GM19463 (cell line): ENCODE measurements around the gene PWWP2B.

Experiments used
- ATAC-seq: cut with Tn5 transposase; IDR thresholded peaks from one replicate; pipeline ENCODE4 v1.9.1; 2021; ENCODE audit warnings: mild to moderate bottlenecking, moderate library complexity; ENCODE audit not compliant: unreplicated experiment

Gene PWWP2B

DNA sequence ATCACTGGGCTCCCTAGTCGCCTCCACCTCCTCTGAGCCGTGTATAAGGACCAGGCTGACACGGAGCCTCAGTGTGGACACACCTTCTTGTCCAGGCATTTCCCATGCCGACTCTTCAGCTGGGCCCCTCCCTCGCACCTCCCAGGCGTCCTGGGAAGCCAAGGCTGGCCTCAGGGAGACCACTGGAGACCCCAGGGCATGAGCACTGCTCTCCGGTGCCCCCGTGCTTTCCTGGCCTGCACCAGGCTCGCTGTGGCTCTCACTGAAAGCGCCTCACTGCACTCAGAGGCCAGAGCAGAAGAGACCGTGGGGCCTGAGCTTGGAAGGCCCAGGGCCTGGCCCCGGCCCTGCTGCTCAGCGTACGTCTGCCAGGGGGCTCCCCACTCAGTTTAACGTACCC is 33.6 kb upstream of the PWWP2B start:
- no peak for ATAC-seq

DNA sequence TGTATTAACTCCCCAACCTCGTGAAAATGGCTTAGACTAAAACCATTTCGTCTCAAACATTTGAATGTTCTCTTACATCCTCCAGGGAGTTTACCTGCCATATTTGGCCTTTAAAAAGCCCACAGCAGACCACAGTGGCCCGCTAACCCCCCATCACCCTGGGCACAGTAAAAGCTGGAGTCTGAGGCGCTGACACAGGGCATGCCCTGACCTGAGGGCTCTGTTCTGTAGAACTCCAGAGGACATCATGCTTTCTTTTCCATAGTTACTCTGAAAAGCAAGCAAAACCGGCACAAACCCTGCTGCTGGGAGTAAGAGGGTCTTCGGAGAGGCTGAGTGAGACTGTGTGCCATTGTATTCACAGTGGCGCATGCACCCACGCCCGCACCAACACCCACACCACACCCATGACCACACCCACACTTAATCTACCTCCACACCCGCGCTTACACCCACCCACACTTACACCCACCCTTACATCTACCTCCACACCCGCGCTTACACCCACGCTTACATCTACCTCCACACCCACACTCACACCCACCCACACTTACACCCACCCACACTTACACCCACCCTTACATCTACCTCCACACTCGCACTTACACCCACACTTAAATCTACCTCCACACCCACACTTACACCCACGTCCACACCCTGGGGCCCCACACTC is 32.9 kb upstream of the PWWP2B start:
- ATAC-seq, result no peak

DNA sequence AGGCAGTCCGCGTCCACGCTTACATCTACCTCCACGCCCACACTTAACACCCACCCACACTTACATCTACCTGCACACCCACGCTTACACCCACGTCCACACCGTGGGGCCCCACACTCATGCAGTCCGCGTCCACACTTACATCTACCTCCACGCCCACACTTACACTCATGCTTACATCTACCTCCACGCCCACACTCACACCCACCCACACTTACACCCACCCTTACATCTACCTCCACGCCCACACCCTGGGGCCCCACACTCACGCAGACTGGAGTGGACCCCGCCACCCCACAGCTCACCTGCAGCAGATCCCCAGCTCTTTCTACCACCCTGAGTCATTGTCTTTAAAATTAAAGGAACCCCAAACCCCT is 32.4 kb upstream of the PWWP2B start:
- ATAC-seq, result no peak

DNA sequence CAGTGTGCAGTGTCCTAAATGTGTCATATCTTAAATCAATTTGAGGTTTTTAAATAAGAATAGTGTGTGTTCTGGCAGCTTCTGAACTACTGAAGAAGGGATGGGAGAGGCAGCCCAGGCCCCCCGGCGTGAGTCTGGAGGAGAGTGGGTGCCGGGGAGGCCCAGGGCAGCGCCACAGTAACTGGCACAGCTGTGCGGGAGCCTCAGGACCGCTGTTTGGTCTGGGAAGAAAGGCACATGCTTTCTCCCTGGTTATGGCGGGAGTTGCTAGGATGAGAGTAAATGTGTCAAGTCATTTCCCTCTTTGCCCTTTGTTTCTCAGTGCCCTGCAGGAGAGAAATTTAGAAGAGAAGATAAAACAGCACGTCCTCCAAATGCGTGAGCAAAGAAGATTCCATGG is 31.9 kb upstream of the PWWP2B start:
- ATAC-seq, result no peak

DNA sequence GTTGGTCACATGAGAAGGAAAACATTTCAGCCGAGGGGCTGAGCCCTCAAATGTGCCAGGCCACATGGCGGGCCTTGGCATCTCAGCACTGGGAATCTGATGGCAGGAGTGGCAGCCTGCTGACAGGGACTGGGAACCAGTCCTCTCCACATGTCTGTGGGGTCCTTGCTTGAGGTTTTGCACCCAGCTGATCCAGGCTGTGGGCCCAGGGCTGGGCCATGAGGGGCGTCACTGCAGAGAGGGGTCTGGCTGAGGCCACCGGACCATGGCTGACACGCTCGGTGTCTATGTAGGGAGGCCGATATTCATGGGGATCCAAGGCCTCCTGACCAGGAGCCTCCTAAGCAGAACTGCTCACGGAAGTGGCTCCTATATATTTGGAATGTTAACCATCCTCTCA is 31.0 kb upstream of the PWWP2B start:
- no peak for ATAC-seq

DNA sequence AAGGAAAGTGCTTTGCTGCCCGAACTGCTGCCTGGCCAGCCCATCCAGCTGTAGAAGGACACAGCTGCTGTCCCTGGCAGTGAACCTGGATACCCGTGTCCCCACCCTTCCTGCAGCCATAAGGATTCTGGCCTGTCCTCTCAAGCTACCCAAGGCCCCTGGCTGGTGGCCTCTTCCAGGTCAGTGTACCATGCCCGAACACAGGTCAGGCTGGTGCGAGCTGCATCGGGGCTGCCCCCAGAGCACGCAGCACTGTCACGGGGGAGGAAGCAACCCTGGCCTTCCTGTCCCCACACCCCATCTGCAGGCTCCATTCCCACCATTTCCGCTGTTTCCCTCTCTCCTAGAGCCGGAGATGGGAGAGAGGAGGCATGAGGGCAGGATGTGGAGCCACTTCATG is 30.5 kb upstream of the PWWP2B start:
- no peak for ATAC-seq

- no peak for ATAC-seq
These were observed 28.6 kb upstream of the PWWP2B start for GRCh38 chr10:132368391-132368790.

GRCh38 chr10:132368881-132369635 is 27.9 kb upstream of the PWWP2B start:
- ATAC-seq, result no peak

DNA sequence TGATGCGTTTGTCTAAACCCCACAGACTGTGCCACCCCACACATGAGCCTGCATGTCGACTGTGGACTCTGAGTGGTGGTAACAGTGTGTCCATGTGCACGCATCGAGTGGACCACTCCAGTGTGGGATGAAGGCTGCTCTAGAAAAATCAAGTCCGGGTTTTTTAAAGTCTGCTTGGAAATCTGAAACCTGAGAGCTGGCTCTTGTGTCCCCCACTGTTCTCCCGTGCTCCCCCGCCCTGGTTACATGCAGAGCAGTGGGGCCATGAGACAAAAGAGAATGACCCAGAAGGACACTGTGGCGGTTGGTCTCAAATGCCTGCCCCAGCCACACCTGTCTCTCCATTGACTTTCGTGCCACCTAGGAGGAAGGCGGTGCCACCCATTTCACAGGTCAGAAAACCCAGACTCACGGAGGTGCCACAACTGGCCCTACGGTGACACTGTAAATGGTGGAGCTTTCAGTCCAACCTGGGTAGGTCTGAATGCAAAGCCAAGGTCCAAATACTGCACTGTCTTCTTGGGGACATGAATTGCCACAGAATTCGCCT is 27.3 kb upstream of the PWWP2B start:
- no peak for ATAC-seq

DNA sequence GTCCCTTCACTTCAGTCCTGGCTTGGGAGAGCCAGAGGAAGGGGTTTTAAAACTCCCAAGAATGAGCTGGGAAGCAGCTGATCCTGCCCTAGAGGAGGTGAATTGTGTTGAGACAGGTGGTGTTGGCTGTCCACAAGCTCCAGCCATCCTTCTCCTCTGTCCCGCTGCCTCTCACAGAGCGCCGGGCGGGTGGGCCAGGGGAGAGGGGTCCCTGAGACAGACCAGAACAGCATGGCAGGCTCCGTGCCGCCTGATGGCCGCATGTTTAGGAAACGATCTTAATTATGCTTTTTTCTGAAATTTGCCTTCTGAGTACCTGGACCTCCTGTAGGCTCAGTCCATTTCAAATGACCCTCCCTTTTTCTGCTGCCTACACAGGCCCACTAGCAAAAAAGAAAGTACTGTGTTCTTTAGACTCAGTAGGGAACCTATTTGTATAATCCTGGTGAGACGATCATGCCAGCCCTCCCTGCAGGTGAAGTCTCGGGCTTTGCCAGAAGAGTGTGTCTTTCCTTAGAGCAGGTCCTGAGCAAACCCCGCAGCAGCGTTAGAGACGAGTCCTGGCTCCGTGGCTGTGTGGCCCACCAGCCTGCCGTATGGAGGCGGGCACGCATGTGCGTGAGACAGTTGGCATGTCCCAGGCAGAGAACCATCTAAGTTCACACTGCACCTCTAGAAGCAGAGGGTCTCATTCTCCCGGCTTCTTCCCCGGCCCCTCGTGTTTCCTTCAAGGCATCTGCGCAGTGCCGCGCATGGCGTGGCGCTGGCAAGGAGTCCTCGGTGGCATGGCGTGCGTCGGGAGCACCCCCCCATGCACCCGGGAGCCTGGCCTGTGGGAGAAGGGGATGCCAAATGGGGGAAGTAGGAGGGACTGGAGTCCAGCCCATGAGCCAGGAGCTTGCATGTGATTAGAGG is 26.3 kb upstream of the PWWP2B start:
- no peak for ATAC-seq

GRCh38 chr10:132371641-132372081 is 25.3 kb upstream of the PWWP2B start:
- no peak for ATAC-seq

DNA sequence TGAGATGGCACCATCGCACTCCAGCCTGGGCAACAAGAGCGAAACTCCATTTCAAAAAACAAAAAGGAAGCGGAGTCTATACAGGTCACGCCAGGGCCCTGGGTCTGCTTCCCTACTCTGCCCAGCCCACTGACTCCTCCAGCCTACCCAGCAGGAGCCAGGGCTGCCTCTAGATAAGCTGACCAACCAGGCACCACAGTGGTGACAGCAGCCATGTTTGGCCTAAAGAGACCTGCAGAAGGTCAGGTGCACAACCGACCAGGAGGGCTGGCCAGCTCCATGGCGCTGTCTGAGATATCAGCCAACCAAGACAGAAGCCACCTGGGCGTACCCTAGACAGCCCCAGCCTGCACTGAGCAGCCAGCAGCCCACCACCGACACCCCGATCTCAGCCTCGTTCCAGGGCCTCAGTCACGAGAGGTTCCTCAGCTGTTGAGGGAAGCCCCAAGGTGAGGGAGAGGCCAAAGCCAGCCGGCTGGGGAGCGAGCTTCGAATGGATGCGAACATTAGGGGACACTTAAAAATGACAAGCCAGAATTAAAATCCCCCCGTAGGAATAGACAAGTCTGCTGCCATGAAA is 24.4 kb upstream of the PWWP2B start:
- ATAC-seq, result no peak

- ATAC-seq, result no peak
These were observed 23.6 kb upstream of the PWWP2B start for GRCh38 chr10:132373241-132373955.

DNA sequence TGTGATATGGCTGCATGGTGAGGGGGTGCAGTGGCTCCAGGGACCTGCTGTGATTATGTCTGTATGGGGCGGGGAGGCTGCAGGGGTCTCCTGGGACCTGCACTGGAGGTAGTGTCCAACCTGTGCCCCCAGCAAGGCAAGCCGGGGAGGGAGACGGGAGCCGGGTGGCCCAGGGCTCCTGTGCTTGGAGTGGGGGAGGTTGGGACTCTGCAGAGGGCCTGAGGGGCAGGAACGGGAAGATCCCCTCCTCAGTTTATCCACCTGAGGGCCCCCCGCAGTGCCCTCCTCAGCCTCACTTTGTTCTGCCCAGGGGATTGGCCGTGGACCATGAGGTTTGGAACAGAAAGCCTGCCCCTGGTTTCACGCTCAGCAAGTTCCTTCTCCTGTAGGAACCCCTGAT is 22.8 kb upstream of the PWWP2B start:
- ATAC-seq, result no peak

DNA sequence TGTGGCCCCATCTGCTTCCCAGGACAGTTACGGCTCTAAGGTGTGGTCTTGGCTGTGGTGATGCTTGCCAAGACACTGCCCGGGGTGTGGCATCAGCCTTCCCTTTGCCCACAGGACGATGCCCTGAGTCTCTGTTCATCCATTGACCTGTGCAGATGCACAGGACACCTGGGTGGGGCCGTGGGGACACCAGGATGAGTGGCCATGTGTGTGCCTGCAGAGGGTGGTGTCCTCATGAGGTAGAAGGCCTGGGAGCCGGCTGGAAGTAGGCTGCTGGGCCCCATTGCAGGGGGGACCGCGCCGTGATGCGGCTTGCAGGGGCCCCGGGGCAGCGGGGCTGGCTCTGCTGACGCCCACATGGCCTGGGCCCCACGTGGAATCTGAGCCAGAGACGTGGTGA is 22.4 kb upstream of the PWWP2B start:
- no peak for ATAC-seq

GRCh38 chr10:132375116-132375794 is 21.7 kb upstream of the PWWP2B start:
- no peak for ATAC-seq

GRCh38 chr10:132375795-132376297 is 21.2 kb upstream of the PWWP2B start:
- no peak for ATAC-seq

DNA sequence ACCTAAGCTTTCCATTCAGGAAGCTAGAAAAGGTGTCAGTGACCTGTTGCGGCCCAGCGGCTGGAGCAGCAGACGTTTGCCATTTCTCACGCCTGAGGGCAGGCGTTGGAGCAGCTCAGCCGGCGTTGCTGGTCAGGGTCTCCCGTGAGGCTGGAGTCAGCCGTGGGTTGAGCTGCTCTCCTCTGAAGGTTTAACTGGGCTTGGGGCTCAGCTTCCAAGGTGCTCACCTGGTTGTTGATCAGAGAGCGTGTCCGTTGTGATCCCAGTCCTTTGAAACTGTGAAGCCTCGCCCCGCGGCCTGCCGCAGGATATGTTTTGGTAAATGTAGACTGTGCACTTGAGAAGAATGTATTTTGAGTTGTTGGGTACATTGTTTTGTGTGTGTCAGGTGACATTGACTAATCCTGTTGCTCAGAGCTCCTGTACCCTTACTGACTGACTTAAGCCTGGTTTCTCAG is 20.6 kb upstream of the PWWP2B start:
- ATAC-seq, result no peak

DNA sequence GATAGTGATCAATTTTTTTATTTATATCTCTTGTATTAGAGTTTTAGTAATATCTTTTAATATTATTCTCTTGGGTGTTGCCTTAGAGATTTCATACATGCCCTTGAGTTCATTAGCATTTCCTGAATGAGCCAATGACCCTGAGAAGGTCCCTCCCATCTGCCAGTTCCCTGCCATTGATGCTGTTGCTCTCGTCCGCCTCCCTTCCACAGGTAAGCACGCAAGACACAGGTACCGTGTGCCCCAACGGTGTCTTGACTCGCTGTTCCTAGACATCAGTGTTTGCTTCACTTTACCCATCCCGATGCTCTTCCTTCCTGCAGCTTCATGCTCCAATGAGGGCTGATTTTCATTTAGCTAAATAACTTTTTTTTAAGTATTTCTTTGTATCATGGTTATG is 19.7 kb upstream of the PWWP2B start:
- ATAC-seq, result no peak
